Measurements from ENCODE around the gene EMSY. TPM values are rescaled to one million over a fixed set of nuclear protein-coding genes. Genes with fewer than 3 reads are reported as not detected.

EMSY gene
- total and polyA plus RNA-seq, 2 of the 13 experiments (the other 11 are each of a cell fraction or from before 2014, with no cell fraction given) = 11.6 to 18.5 TPM

DNA sequence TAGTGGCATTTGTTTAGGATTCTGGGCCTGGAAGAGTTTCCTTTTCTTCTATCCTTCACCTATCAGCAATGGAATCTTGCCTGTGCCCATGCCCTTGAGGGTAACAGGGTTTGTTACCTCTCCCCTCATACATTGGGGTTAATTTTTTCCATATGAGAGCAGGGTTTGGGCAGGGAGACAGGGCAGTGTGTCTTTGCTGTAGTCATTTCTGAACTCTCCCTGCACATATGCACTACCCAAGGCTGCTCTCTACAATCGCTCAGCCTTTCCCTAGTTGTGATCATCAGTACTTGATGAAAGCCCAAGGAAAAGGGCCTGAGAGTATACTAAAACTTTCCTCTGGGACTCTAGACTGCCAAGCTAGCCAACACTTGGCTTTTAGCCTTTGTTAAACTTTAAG lies 130.1 kb downstream of the EMSY start:
- in situ Hi-C loops (cut with HindIII; ENCODE audit: extremely low pct_ligation_motif_present, low pct_unique_long_range_greater_than_20kb) = no loop called here
- DNase-seq (ENCODE audit: low spot score) (no peak), ATAC-seq (no peak; the same call in 2 of the 3 replicates), FAIRE-seq (no peak)
- no peaks in the 10 kb centered on the region for H3K9me3 ChIP-seq (ENCODE audit: low read length)
- no peak overlapping the region for H3K27ac ChIP-seq (ENCODE audit: extremely low read length, insufficient read depth, low read length)
- H2AFZ ChIP-seq (ENCODE audit: low read length) = no peak overlapping the region
- no peaks in the 10 kb centered on the region for H4K20me1 ChIP-seq (ENCODE audit: insufficient read depth, low read length)
- 0 out of 2 replicates have a peak, but pooled peaks cover 7% of the 10 kb centered on the region for H3K4me1 ChIP-seq (ENCODE audit: insufficient read depth, low read length)
- H3K79me2 ChIP-seq (ENCODE audit: insufficient read depth, low read length) = no peaks in the 10 kb centered on the region
- BruUV-seq (replicated peaks) = no TSS peak
- no peak overlapping the region for H3K9ac ChIP-seq (ENCODE audit: insufficient read depth, low read depth, low read length)
- H3K36me3 ChIP-seq (replicated peaks in 1 of 2; ENCODE audit: control insufficient read depth in 1 of 2, insufficient read depth in 2 of 2, low read length in 2 of 2) = no peaks in the 10 kb centered on the region
- CTCF ChIA-PET (ENCODE audit: low intra/inter-chr PET ratio, low total read pairs) = no interaction called here
- TF ChIP-seq, protein P1, sequence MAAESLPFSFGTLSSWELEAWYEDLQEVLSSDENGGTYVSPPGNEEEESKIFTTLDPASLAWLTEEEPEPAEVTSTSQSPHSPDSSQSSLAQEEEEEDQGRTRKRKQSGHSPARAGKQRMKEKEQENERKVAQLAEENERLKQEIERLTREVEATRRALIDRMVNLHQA (CRISPR knock-in tag; IDR thresholded peaks at IDR 0.05) = no peak
- no peak for TF ChIP-seq ZNF879 (CRISPR knock-in tag; IDR thresholded peaks at IDR 0.05)
- no peak for TF ChIP-seq THYN1 (CRISPR knock-in tag; IDR thresholded peaks at IDR 0.05; ENCODE audit: borderline replicate concordance, low read depth)
- TF ChIP-seq ZNF501 (CRISPR knock-in tag; IDR thresholded peaks at IDR 0.05) = no peak
- TF ChIP-seq, protein P2, sequence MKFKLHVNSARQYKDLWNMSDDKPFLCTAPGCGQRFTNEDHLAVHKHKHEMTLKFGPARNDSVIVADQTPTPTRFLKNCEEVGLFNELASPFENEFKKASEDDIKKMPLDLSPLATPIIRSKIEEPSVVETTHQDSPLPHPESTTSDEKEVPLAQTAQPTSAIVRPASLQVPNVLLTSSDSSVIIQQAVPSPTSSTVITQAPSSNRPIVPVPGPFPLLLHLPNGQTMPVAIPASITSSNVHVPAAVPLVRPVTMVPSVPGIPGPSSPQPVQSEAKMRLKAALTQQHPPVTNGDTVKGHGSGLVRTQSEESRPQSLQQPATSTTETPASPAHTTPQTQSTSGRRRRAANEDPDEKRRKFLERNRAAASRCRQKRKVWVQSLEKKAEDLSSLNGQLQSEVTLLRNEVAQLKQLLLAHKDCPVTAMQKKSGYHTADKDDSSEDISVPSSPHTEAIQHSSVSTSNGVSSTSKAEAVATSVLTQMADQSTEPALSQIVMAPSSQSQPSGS (CRISPR knock-in tag; IDR thresholded peaks at IDR 0.05) = no peak
- TF ChIP-seq, protein P3, sequence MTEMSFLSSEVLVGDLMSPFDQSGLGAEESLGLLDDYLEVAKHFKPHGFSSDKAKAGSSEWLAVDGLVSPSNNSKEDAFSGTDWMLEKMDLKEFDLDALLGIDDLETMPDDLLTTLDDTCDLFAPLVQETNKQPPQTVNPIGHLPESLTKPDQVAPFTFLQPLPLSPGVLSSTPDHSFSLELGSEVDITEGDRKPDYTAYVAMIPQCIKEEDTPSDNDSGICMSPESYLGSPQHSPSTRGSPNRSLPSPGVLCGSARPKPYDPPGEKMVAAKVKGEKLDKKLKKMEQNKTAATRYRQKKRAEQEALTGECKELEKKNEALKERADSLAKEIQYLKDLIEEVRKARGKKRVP (CRISPR knock-in tag; IDR thresholded peaks at IDR 0.05) = no peak
- no peak for TF ChIP-seq ELF3 (CRISPR knock-in tag; IDR thresholded peaks at IDR 0.05)
- no peak for TF ChIP-seq ZIK1 (CRISPR knock-in tag; IDR thresholded peaks at IDR 0.05; ENCODE audit: borderline replicate concordance, low read depth)
- no peak for TF ChIP-seq ATM (IDR thresholded peaks at IDR 0.05; ENCODE audit: borderline replicate concordance)
- no peak for TF ChIP-seq ZNF564 (CRISPR knock-in tag; IDR thresholded peaks at IDR 0.05)
- TF ChIP-seq, protein P4, sequence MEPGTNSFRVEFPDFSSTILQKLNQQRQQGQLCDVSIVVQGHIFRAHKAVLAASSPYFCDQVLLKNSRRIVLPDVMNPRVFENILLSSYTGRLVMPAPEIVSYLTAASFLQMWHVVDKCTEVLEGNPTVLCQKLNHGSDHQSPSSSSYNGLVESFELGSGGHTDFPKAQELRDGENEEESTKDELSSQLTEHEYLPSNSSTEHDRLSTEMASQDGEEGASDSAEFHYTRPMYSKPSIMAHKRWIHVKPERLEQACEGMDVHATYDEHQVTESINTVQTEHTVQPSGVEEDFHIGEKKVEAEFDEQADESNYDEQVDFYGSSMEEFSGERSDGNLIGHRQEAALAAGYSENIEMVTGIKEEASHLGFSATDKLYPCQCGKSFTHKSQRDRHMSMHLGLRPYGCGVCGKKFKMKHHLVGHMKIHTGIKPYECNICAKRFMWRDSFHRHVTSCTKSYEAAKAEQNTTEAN (CRISPR knock-in tag; conservative IDR thresholded peaks at IDR 0.05) = no peak
- TF ChIP-seq KLF13 (CRISPR knock-in tag; IDR thresholded peaks at IDR 0.05) = no peak
- TF ChIP-seq RFX3 (CRISPR knock-in tag; IDR thresholded peaks at IDR 0.05) = no peak
- TF ChIP-seq FOXO1 (CRISPR knock-in tag; IDR thresholded peaks at IDR 0.05) = no peak
- TF ChIP-seq KDM5A (IDR thresholded peaks at IDR 0.05; ENCODE audit: borderline replicate concordance, low read length) = no peak
- TF ChIP-seq ATRX (CRISPR knock-in tag; IDR thresholded peaks at IDR 0.05; ENCODE audit: borderline replicate concordance) = no peak
- H3K4me2 ChIP-seq (ENCODE audit: low read depth, low read length) = no peak overlapping the region
- 8% methylated on average over 1 of the region's 1 CpG for WGBS (ENCODE audit: low lambda C conversion rate)
- H3K4me3 ChIP-seq (replicated peaks in 1 of 3; ENCODE audit: insufficient read depth in 1 of 3, low read depth in 2 of 3, low read length in 3 of 3) = no peak overlapping the region
- peaks cover 0 to 15% of the 10 kb centered on the region in 2 experiments; a peak in 3 of 5 replicates for H3K27me3 ChIP-seq (ENCODE audit: control insufficient read depth in 1 of 2, insufficient read depth in 2 of 2, low read length in 2 of 2)
- POLR2A ChIA-PET = no interaction called here
- intact Hi-C loops (cut with micrococcal nuclease; ENCODE audit: unreplicated experiment) = no loop called here
